Progenitor cell of endocrine pancreas (in vitro differentiated cells): ENCODE data around the gene BHMT. TPM values are rescaled to one million over a fixed set of nuclear protein-coding genes. Genes with fewer than 3 reads are reported as not detected.

Source experiments
- DNase-seq: peaks from one replicate; pipeline ENCODE4 v3.0.0; 2021; ENCODE audit warnings: low spot score; ENCODE audit not compliant: unreplicated experiment
- H3K27ac Mint-ChIP-seq: 2 replicates; pipeline ENCODE4 v1.8.0; 2021; ENCODE audit warnings: mild to moderate bottlenecking, moderate library complexity, mixed read lengths
- H3K27me3 Mint-ChIP-seq: 2 replicates; pipeline ENCODE4 v1.8.0; 2021; ENCODE audit warnings: mixed read lengths
- H3K36me3 Mint-ChIP-seq: 2 replicates; pipeline ENCODE4 v1.8.0; 2022; ENCODE audit warnings: mixed read lengths; ENCODE audit not compliant: insufficient read depth
- H3K4me1 Mint-ChIP-seq: 2 replicates; pipeline ENCODE4 v1.8.0; 2021; ENCODE audit warnings: low read depth, mixed read lengths
- H3K4me3 Mint-ChIP-seq: 2 replicates; pipeline ENCODE4 v1.8.0; 2021; ENCODE audit warnings: low read depth, mild to moderate bottlenecking, moderate library complexity, mixed read lengths
- H3K9me3 Mint-ChIP-seq: 2 replicates; pipeline ENCODE4 v1.8.0; 2021; ENCODE audit warnings: low read depth, mixed read lengths
- CTCF ChIP-seq: fragments of 200-600 bp; sonication (generic); IDR thresholded peaks from one replicate; pipeline ENCODE4 v1.5.0; 2021; ENCODE audit warnings: antibody characterized with exemption, mild to moderate bottlenecking; ENCODE audit not compliant: unreplicated experiment
- total RNA-seq: library from RNA; stranded (reverse); gene quantifications from 2 replicates; pipeline ENCODE4 v1.2.1, GENCODE V29; 2021

Gene BHMT
- total RNA-seq, 1 donor from 2014 or later, result 1.4 TPM

- peaks cover 59% of the 10 kb centered on the region for H3K27me3 Mint-ChIP-seq
- DNase-seq, result no peak
- H3K4me3 Mint-ChIP-seq, result no peak overlapping the region
- TF ChIP-seq CTCF, result no peak
- H3K36me3 Mint-ChIP-seq, result no peaks in the 10 kb centered on the region
- H3K9me3 Mint-ChIP-seq, result no peaks in the 10 kb centered on the region
- H3K4me1 Mint-ChIP-seq, result peaks cover 6% of the 10 kb centered on the region
- no peak overlapping the region for H3K27ac Mint-ChIP-seq
These were observed 1.1 kb downstream of the BHMT start for GRCh38 chr5:79112703-79113058.

GRCh38 chr5:79119486-79119885 is 7.9 kb downstream of the BHMT start:
- Mint-ChIP-seq H3K4me3 (no peak overlapping the region), H3K4me1 (no peaks in the 10 kb centered on the region), H3K27me3 (peaks cover 14% of the 10 kb centered on the region), H3K9me3 (no peaks in the 10 kb centered on the region), H3K36me3 (no peaks in the 10 kb centered on the region), H3K27ac (no peak overlapping the region)
- no peak for TF ChIP-seq CTCF
- no peak for DNase-seq

GRCh38 chr5:79120221-79120620 is 8.6 kb downstream of the BHMT start:
- Mint-ChIP-seq H3K36me3 (no peaks in the 10 kb centered on the region), H3K9me3 (no peaks in the 10 kb centered on the region), H3K27ac (no peak overlapping the region), H3K4me1 (no peaks in the 10 kb centered on the region), H3K4me3 (no peak overlapping the region), H3K27me3 (peaks cover 9% of the 10 kb centered on the region)
- TF ChIP-seq CTCF, result no peak
- DNase-seq, result no peak

GRCh38 chr5:79122973-79123372 is 11.4 kb downstream of the BHMT start:
- Mint-ChIP-seq H3K4me3 (no peak overlapping the region), H3K27ac (no peak overlapping the region), H3K4me1 (no peaks in the 10 kb centered on the region), H3K27me3 (no peaks in the 10 kb centered on the region), H3K36me3 (no peaks in the 10 kb centered on the region), H3K9me3 (no peaks in the 10 kb centered on the region)
- DNase-seq, result no peak
- TF ChIP-seq CTCF, result no peak

GRCh38 chr5:79124607-79125006 is 13.0 kb downstream of the BHMT start:
- no peak for DNase-seq
- Mint-ChIP-seq H3K27me3 (peaks cover 8% of the 10 kb centered on the region), H3K4me3 (no peak overlapping the region), H3K9me3 (no peaks in the 10 kb centered on the region), H3K36me3 (no peaks in the 10 kb centered on the region), H3K27ac (no peak overlapping the region), H3K4me1 (no peaks in the 10 kb centered on the region)
- no peak for TF ChIP-seq CTCF
